ENCODE data around the gene ANKRD17.

Gene ANKRD17

GRCh38 chr4:73197220-73197619 lies 61.4 kb downstream of the ANKRD17 start:
- DNase-seq, result no peak

- DNase-seq, result no peak
Measured at GRCh38 chr4:73194064-73194463, 64.5 kb downstream of the ANKRD17 start.

GRCh38 chr4:73193659-73194058 lies 64.9 kb downstream of the ANKRD17 start:
- DNase-seq, result no peak

- no peak for DNase-seq
Measured at GRCh38 chr4:73193155-73193554, 65.4 kb downstream of the ANKRD17 start.

- no peak for DNase-seq
Measured at GRCh38 chr4:73189274-73189810, 69.3 kb downstream of the ANKRD17 start.

GRCh38 chr4:73187325-73187724 lies 71.3 kb downstream of the ANKRD17 start:
- no peak for DNase-seq

- DNase-seq, result no peak
Measured at GRCh38 chr4:73185903-73186302, 72.7 kb downstream of the ANKRD17 start.

GRCh38 chr4:73181231-73181630 lies 77.4 kb downstream of the ANKRD17 start:
- no peak for DNase-seq

- no peak for DNase-seq
Measured at GRCh38 chr4:73178389-73178788, 80.2 kb downstream of the ANKRD17 start.

GRCh38 chr4:73172161-73172560 lies 86.4 kb downstream of the ANKRD17 start:
- no peak for DNase-seq

- DNase-seq, result no peak
Measured at GRCh38 chr4:73170518-73171198, 87.9 kb downstream of the ANKRD17 start.

- DNase-seq, result no peak
Measured at GRCh38 chr4:73166212-73166611, 92.4 kb downstream of the ANKRD17 start.

- no peak for DNase-seq
Measured at GRCh38 chr4:73161527-73162185, 96.9 kb downstream of the ANKRD17 start.

GRCh38 chr4:73156394-73156793 lies 102.2 kb downstream of the ANKRD17 start:
- no peak for DNase-seq

- DNase-seq, result no peak
Measured at GRCh38 chr4:73152893-73153292, 105.7 kb downstream of the ANKRD17 start.

GRCh38 chr4:73142995-73143547 lies 115.5 kb downstream of the ANKRD17 start:
- no peak for DNase-seq

GRCh38 chr4:73139991-73140390 lies 118.6 kb downstream of the ANKRD17 start:
- no peak for DNase-seq

- no peak for DNase-seq
Measured at GRCh38 chr4:73139245-73139644, 119.4 kb downstream of the ANKRD17 start.

- DNase-seq, result no peak
Measured at GRCh38 chr4:73137121-73137520, 121.5 kb downstream of the ANKRD17 start.

GRCh38 chr4:73133784-73134183 lies 124.8 kb downstream of the ANKRD17 start:
- no peak for DNase-seq

GRCh38 chr4:73131281-73131680 lies 127.3 kb downstream of the ANKRD17 start:
- DNase-seq, result no peak

- no peak for DNase-seq
Measured at GRCh38 chr4:73129319-73129718, 129.3 kb downstream of the ANKRD17 start.

- DNase-seq, result no peak
Measured at GRCh38 chr4:73127839-73128453, 130.7 kb downstream of the ANKRD17 start.

GRCh38 chr4:73109493-73109892 lies 149.1 kb downstream of the ANKRD17 start:
- no peak for DNase-seq

All from NCI-H1417 treated with DMSO at 0.1 percent for 48 hours (cell line).